HG03342 (cell line): ENCODE results near the gene CCDC50.

Experiments used
- ATAC-seq: cut with Tn5 transposase; IDR thresholded peaks from one replicate; pipeline ENCODE4 v1.9.1; 2021; ENCODE audit warnings: mild to moderate bottlenecking, moderate library complexity; ENCODE audit not compliant: unreplicated experiment

CCDC50 gene

GRCh38 chr3:191376516-191377141 is 47.4 kb downstream of the CCDC50 start:
- ATAC-seq, result no peak

GRCh38 chr3:191378142-191378812 is 49.1 kb downstream of the CCDC50 start:
- no peak for ATAC-seq

DNA sequence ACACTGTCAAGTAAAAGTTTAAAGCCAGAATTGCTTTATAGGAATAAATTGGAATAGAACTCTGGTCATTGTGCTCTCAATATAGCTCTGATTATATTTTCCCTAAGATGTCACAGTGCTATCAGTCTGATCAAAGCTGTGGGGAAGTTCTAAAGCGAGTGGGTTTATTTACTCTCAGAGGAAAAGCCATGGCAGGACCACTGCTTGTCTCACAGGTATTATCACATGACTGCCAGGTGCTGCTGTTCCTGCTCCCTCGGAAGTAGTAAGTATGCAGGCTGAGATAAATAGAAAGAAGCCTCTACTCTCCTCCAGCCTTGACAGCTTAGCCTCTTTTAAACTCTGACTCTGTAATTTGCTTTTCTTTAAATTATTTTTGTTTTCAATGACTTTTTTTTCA is 50.3 kb downstream of the CCDC50 start:
- ATAC-seq, result no peak

DNA sequence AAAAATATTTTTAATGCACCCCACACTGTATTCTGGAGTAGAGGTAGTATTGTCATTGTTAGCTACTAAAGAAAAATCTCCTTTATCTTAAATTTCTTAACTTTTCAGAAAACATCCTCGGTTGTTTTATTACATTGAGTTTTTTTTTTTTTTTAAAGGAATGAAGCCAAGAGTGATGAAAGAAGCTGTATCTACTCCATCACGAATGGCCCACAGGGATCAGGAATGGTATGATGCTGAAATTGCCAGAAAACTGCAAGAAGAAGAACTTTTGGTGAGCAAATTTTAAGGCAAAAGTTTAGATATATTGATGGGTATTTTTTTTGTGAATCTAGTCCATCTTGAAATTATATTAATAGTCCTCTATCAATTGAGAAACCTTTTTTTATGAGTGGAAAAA is 50.8 kb downstream of the CCDC50 start:
- ATAC-seq, result no peak

- no peak for ATAC-seq
Measured at GRCh38 chr3:191381303-191381702, 52.1 kb downstream of the CCDC50 start.

DNA sequence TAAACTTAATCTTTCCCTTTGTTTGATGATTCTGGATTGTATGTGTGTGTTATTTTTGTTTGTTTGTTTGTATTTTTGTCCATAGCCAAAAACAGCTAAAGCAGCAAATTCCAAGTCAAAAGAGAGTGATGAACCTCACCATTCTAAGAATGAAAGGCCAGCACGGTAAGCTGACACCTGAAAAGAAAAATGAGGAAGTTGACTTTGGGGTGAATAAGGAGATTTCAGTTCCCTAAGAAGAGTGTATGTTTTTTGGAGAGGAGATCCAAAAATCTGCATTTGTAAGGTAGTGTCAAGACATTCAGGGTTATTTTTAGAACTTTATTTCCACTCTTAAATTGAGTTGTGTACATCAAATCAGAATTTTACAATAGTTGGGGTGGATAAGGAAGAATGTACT is 53.5 kb downstream of the CCDC50 start:
- ATAC-seq, result peak; percentile 55

DNA sequence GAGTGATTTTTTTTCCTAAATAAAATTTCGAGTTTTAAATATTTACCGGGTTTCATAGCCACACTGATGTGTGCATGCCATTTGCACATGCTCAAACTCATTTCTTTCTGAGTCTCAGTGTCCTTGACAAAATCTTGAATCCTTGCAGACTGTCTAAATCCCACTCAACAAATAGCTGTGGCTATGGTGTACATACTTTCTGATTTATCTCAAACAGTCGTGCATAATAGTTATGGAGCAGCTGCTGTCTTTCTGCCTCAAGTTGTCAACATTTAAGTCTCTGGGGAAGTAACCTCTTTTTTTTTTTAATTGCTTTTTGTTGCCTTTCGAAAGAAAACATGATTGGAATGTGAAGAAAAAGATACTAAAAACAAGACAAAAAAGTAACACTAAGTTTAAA is 53.9 kb downstream of the CCDC50 start:
- no peak for ATAC-seq

- ATAC-seq, result no peak
Measured at GRCh38 chr3:191385101-191385500, 55.9 kb downstream of the CCDC50 start.

GRCh38 chr3:191387441-191388077 is 58.4 kb downstream of the CCDC50 start:
- ATAC-seq, result no peak

- no peak for ATAC-seq
Measured at GRCh38 chr3:191388823-191389222, 59.6 kb downstream of the CCDC50 start.

DNA sequence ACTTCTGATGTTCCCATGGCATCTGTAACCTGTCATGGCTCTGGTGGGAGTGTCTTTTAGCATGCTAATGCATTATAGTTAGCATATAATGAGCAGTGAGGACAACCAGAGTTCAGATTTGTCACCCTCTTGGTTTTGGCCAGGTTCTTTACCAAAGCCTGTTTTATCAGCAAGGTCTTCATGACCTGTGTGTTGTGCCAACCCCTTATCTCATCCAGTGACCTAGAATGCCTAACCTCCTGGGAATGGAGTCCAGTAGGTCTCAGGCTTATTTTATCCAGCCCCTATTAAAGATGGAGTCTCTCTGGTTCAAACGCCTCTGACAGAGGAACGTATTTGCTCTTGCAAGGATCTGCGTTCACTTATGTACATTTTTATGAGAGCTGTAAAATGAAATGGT is 61.4 kb downstream of the CCDC50 start:
- no peak for ATAC-seq

- ATAC-seq, result no peak
Measured at GRCh38 chr3:191391861-191392808, 62.9 kb downstream of the CCDC50 start.

- ATAC-seq, result no peak
Measured at GRCh38 chr3:191393146-191393545, 64.0 kb downstream of the CCDC50 start.

- no peak for ATAC-seq
Measured at GRCh38 chr3:191397771-191398170, 68.6 kb downstream of the CCDC50 start.

DNA sequence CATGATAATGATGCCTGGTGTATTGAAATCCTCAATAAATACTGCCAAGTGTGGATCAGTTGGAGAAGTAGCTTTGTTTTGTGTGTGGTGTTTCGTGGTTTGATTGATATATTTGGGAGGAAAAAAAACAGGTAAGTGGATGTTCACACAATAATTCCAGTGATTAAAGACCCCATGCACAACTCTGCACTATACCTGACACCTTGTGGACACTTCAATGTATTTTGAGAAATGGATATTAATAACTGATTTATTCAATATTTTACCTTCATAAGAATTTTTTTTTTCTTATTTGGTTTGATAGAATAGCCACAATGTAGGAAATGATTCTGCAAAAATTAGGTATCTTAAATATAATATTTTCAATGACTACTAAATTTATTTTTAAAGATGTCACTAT is 69.4 kb downstream of the CCDC50 start:
- no peak for ATAC-seq

- no peak for ATAC-seq
Measured at GRCh38 chr3:191399918-191400317, 70.7 kb downstream of the CCDC50 start.

- ATAC-seq, result no peak
Measured at GRCh38 chr3:191401775-191402357, 72.7 kb downstream of the CCDC50 start.

DNA sequence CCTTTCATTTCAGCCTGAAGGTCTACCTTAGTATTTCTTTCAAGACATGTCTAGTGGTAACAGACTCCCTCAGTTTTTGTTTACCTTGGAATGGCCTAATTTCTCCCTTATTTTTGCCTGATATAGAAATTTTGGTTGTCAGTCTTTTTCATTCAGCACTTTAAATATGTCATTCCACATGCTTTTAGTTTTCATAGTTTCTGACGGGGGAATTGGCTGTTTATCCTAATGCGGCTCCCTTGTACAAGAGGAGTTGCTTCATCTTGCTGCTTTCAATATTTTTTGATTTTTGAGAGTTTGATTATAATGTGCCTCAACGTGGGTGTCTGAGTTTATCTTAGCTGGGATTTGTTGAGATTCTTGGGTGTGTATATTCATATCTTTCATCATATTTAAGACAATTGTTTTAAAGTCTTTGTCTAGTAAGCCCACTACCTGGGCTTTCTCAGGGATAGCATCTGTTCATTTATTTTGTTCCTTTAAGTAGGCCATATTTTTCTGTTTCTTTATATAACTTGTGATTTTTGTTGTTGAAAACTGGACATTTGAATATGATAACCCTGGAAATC is 80.7 kb downstream of the CCDC50 start:
- no peak for ATAC-seq

DNA sequence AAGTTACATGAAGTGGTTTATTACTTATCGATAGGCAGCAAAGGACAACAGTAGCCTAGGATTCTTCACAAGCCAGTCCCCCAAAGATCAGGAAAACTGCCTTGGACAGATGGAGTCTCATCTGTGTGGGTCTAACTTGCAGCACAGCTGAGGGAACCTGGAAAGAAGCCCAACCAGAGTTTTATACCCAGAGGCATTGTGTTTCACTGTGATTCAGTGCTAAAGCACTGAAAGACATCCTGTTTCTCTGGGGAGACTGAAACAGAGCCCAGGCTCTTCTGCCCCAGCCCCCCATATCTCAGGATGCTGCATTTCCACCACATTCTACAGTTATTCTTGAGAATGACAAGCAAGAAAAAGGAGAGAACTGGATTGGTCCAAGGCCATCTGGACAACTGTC is 83.6 kb downstream of the CCDC50 start:
- no peak for ATAC-seq

DNA sequence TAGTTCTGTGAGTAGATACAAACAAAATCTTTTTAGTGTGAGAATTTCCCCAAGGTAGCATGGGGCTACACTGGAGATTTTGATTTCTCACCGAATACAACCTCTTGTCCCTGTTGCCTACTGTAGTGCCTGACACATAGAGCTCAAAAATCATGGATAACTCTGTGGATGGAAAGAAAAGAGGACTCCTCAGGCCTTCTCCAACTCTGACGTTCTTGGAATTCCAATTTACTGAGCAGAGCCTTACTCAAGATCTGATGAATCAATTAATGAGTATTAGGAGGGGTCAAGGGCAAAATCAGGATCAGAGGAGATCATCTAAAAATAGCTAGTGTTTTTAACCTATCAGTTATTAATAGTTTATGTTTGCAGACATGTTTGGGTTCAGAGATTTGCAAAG is 85.1 kb downstream of the CCDC50 start:
- ATAC-seq, result no peak

- no peak for ATAC-seq
Measured at GRCh38 chr3:191414732-191415131, 85.5 kb downstream of the CCDC50 start.
